Stomach (tissue), 4 donors: Measurements from ENCODE around the gene THSD7A.

ENCODE experiments used
- CTCF ChIP-seq, 7 experiments: fragments of 450-650 bp in 4 of 7; fragments of 200-600 bp in 3 of 7; sonication (generic) in 3 of 7; IDR thresholded peaks; one replicate each; pipeline ENCODE4 v1.5.1; 2016 to 2019; ENCODE audit warnings: antibody characterized with exemption in 7 of 7, control low read depth in 2 of 7, mild to moderate bottlenecking in 1 of 7
- EP300 ChIP-seq: sonication (generic); formaldehyde crosslinking; IDR thresholded peaks from one replicate; pipeline ENCODE4 v1.6.1; 2017; ENCODE audit warnings: antibody characterized with exemption

DNA sequence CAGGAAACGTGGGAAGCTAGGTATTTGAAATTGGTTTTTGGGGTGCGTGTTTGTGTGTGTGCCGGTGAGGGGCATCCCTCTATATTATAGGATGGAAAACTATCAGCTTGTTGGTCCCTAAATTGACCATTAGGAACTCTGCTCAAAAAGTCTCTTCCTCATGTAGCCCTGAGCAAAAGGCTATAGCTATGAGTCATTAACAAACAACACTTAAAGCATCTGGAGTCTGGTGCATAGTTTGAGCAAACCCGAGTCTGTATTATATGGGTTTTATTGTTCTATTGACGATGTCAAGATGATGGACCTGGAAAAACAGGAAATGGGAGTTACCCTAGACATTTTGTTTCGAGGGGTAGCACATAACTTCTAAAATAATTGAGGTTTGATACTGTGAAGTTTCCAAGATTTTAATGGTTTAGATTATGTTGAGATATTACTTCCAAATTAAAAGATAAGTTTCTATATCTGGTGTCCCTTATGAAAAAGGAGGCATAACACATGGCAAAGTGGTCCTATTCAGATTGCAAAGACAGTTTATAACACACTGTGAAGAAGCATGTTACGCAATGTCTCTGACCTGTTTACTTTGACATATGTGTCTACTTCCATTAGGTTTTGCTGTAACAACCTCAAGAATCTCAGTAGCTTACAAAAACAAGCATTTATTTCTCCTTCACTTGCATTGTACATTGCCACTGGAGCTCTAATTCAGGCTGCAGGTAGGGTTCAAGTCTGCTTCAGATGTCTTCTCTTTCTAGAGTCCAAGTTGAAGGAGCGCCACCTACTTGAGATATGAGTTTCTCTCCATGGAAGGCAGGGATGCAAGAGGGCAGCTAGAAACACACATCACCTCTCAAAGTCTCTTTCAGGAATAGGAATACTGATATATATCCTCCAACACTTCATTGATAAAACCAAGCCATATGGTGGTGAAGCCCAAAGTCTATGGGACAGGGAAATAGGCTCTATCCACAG, 500.6 kb downstream of the THSD7A start:
- TF ChIP-seq CTCF (IDR thresholded peaks at IDR 0.05) (no peak), EP300 (no peak)
